Lower lobe of right lung (tissue), 2 donors: ENCODE data around the gene ITGB8. TPM values are rescaled to one million over a fixed set of nuclear protein-coding genes. Genes with fewer than 3 reads are reported as not detected.

Experiments used
- ATAC-seq, 2 donors: fragments of 200-7000 bp; cut with Tn5 transposase; one replicate each; pipeline ENCODE4 v1.9.1; 2020 to 2022; ENCODE audit warnings: mild to moderate bottlenecking in 2 of 2, moderate library complexity in 2 of 2
- DNase-seq: peaks from one replicate; pipeline ENCODE4 v3.0.0-alpha.2; 2020
- H3K27ac ChIP-seq: fragments of 200-600 bp; one replicate; pipeline ENCODE4 v1.8.0; 2022
- H3K27me3 ChIP-seq: fragments of 200-600 bp; one replicate; pipeline ENCODE4 v1.8.0; 2022; ENCODE audit warnings: low read depth
- H3K36me3 ChIP-seq: fragments of 200-600 bp; one replicate; pipeline ENCODE4 v1.8.0; 2022; ENCODE audit warnings: mild to moderate bottlenecking
- H3K4me1 ChIP-seq: fragments of 200-600 bp; one replicate; pipeline ENCODE4 v1.8.0; 2022
- H3K4me3 ChIP-seq: fragments of 200-600 bp; one replicate; pipeline ENCODE4 v1.8.0; 2022; ENCODE audit warnings: mild to moderate bottlenecking
- H3K9me3 ChIP-seq: fragments of 200-600 bp; one replicate; pipeline ENCODE4 v1.8.0; 2022
- CTCF ChIP-seq: fragments of 200-600 bp; IDR thresholded peaks from one replicate; pipeline ENCODE4 v1.8.0; 2022; ENCODE audit warnings: antibody characterized with exemption, mild to moderate bottlenecking
- intact Hi-C: fragments of 100-400 bp; cut with DNase I; formaldehyde crosslinking; loops from one replicate; pipeline ENCODE4 v1.11.0; 2022
- total RNA-seq: library from RNA; stranded (reverse); fragmentation: NEBNext Ultra II Directional; extraction: Animal tissue kit (Norgen Biotek cat#: 25700); gene quantifications from one replicate; pipeline ENCODE4 v1.2.1, GENCODE V29; 2021
- donor health status: DM: no; HTN: yes; CAD: no; lungs with severe emphysema.

The ITGB8 gene
- total RNA-seq, 1 donor from 2014 or later: 8.0 TPM

DNA sequence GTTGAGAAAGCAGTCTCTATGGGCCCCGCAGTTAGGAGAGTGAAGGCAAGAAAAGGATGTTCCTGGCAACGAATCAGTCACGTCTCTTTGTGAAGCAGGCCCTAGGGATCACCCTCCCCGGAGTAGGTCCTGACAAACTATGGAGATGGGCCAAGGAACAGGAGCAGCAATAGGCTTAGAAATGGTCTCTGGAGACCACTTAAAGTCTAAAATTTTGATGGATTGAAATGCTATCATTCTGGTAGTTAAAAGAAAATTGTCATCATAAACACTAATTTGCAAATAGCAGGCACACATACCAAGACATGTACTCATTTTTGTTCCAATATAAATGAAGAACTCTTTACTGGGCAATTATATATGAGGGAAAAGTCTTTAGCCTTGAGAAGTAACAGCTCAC lies 123.5 kb downstream of the ITGB8 start:
- Histone ChIP-seq H3K27me3 (no peaks in the 10 kb centered on the region), H3K36me3 (no peaks in the 10 kb centered on the region), H3K4me1 (no peaks in the 10 kb centered on the region), H3K4me3 (no peak overlapping the region), H3K27ac (no peak overlapping the region), H3K9me3 (no peaks in the 10 kb centered on the region)
- DNase-seq (no peak), ATAC-seq (no peak)
- intact Hi-C loops: no loop called here
- TF ChIP-seq CTCF: no peak

DNA sequence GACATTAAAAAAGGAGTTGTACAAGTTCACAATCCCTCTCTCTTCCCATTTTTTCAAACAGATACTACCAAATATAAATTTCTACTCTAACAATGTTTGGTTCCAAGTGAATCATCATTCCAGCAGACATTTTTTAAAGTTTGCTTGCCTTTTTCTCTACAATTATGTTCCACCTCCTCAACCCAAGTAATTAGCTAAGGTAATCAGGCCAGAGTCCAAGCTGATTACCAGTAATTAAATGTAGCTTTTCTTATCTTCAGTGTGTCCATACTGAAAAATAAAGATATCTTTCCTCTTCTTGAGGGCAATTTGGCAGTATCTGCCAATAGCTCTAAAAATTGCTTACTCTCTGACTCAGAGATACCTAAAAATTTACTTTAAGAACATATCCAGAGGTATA lies 126.0 kb downstream of the ITGB8 start:
- H3K27ac ChIP-seq: no peak overlapping the region
- no peaks in the 10 kb centered on the region for H3K27me3 ChIP-seq
- no peak for TF ChIP-seq CTCF
- no peaks in the 10 kb centered on the region for H3K36me3 ChIP-seq
- H3K4me1 ChIP-seq: no peaks in the 10 kb centered on the region
- intact Hi-C loops: no loop called here
- no peak for ATAC-seq
- no peaks in the 10 kb centered on the region for H3K9me3 ChIP-seq
- H3K4me3 ChIP-seq: no peak overlapping the region
- DNase-seq: no peak

- intact Hi-C loops: no loop called here
- Histone ChIP-seq H3K4me3 (no peak overlapping the region), H3K4me1 (no peaks in the 10 kb centered on the region), H3K27me3 (no peaks in the 10 kb centered on the region), H3K27ac (no peak overlapping the region), H3K9me3 (no peaks in the 10 kb centered on the region), H3K36me3 (no peaks in the 10 kb centered on the region)
- DNase-seq (no peak), ATAC-seq (no peak)
- TF ChIP-seq CTCF: no peak
Observed at GRCh38 chr7:20458521-20458920, 127.8 kb downstream of the ITGB8 start.

DNA sequence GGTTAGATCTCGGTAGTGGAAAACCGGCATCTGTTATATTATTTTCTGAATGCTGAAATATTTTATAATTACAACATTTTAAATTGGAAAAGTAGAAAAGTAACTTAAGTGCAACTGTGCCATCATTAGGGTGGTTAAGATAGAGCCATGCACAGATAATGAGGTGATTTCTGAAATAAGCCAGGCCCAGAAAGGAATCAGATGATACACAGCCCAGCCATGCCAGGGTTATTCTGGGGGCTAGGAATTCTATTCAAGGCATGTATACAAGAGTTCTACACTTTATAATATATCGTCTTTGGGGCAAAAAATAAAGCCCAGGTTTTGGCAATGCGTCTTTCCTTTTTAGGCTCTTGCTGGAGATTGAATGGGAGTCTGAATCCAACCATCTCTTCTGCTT lies 128.7 kb downstream of the ITGB8 start:
- Histone ChIP-seq H3K27ac (no peak overlapping the region), H3K4me1 (no peaks in the 10 kb centered on the region), H3K36me3 (no peaks in the 10 kb centered on the region), H3K4me3 (no peak overlapping the region), H3K27me3 (no peaks in the 10 kb centered on the region), H3K9me3 (no peaks in the 10 kb centered on the region)
- ATAC-seq (no peak), DNase-seq (no peak)
- intact Hi-C loops: no loop called here
- TF ChIP-seq CTCF: no peak

DNA sequence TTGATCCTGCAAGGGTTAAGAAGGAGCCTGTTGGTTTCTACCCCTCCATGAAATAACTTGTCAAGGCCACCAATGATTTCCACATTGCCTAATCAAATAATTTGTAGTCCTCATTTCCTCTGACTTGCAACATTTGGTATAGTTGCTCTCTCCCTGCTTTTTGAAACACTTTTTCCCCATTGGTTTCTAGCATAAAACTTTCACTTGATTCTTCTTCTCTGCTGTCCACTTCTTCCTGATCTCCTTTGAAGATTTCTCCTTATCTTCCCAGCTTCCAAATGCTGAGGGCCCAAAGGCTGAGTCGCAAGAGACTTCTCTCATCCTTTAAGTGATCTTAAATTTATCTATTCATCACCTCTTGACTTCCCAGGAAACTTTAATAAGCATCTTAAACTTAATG lies 134.2 kb downstream of the ITGB8 start:
- DNase-seq: no peak
- H3K9me3 ChIP-seq: no peaks in the 10 kb centered on the region
- no peaks in the 10 kb centered on the region for H3K4me1 ChIP-seq
- intact Hi-C loops: no loop called here
- no peaks in the 10 kb centered on the region for H3K27me3 ChIP-seq
- TF ChIP-seq CTCF: no peak
- no peaks in the 10 kb centered on the region for H3K36me3 ChIP-seq
- H3K4me3 ChIP-seq: no peak overlapping the region
- ATAC-seq: no peak
- no peak overlapping the region for H3K27ac ChIP-seq

Other genes with a start within 250 kb of the ITGB8 start
- gene MACC1, start 113.5 kb upstream of the ITGB8 start, total RNA-seq: 24.7 TPM